GM19452 (cell line): Measurements from ENCODE around the gene ARHGEF35.
A peak's percentile ranks its signal among the peaks of the same experiment; 100 is the strongest.
"Not testable (repeated sequence)": the region's sequence is repeated elsewhere in the genome, so short reads cannot be mapped to it uniquely, and the experiment has no call there.

Source experiments
- ATAC-seq: cut with Tn5 transposase; IDR thresholded peaks from one replicate; pipeline ENCODE4 v1.9.1; 2021; ENCODE audit not compliant: unreplicated experiment

Gene ARHGEF35

DNA sequence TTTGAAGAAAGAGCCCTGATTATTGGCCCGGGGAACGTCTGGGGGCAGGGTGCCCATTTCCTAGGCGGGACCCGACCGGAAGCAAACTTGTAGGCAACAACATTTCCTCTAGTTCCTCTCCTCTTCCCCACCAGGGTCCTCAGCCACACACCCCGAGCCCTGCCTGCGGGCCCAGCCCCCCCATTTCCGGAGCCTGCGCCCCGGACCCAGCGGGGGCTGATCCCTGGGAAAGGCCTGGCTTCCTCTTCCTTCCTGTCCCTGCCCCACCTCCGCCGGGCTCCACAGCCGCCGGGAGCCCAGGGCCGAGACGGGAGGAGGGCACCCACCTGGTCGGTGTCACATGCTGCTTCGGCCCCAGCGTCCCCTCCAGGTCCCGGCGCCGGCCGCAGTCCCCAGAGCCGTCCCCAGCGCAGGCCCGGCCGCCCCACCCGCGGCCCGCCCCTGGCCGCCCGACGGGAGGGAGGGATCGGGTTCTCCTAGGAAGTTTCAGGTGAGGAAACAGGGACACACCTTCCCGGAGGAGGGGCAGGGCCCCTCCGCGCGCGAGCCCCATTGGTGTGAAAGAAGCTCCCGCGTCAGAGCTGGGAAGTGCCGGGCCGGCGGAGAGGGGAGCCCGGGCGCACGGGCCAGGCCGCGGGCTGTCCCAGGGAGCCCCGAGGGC lies at the start of gene ARHGEF35:
ARHGEF35 (minus strand) TSS at position 622 of the 661 bp plus-strand sequence. CDS start 7,450 bp downstream, outside the sequence.
- ATAC-seq, result peak; percentile 73

DNA sequence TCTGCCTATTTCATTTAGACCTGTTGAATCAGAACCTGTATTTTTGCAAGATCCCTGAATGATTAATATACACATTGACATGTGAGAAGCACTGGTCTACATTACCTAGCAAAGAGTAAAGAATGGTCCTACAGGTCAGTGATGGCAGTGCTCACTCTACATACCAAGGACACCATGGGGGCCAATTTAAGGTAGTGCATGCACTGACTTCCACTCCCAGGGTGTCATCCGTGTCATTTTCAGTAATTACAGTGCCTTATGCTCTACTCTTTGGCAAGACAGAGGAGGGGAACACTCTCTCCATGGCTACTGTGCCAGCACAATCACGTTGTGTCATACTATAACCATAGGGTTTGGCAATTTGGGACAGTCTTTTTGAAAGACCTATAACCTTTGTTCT lies 49.7 kb upstream of the ARHGEF35 start:
- ATAC-seq, result not testable (repeated sequence)

DNA sequence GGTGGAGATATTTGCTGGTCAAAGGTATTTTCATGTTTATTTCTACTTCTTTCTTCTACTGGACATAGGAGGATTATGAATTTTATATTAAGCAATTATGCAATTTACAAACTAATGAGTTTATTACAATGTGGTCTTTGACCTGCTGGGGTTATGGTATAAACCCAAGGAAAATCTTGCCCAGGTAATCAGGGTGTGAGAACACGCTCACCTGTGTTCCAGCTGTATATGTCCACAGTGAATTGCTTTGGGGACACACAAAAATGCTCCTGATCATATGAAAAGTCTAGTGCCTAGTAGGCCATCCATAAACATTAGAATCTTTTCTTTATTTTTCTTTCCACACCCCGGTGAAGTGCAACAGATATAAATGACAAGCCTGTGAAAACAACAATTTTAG lies 43.7 kb upstream of the ARHGEF35 start, which contains the start of gene OR2A42:
OR2A42 (minus strand) TSS at position 241 of the 400 bp plus-strand sequence. CDS start 6,762 bp downstream, outside the sequence.
- ATAC-seq, result not testable (repeated sequence)

DNA sequence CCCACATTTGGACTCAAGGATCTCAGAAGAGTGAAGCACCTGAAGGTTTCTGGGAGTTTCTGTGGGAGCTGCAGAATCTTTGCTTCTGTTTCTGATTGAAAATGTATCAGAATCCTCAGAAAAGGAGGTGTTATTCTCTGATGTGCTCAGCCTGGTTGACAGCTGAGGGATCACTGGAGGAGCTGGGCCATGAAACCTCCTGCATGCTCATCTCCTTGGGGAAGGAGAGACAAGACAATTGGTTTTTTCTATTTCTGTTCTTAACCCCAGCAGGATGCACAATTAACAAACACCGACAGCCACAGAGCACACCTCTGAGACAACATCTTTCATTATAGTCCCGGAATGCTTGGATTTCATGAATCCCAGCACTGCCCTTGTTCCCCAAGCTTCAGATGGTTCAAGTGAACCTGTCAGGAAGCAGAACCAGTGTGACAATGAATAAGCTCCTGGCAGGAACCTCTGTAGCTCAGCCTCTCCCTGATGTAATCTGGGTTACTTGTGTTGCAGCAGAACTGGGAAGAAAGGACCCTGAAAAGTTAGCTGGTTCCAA lies 43.0 kb upstream of the ARHGEF35 start:
- ATAC-seq, result not testable (repeated sequence)

DNA sequence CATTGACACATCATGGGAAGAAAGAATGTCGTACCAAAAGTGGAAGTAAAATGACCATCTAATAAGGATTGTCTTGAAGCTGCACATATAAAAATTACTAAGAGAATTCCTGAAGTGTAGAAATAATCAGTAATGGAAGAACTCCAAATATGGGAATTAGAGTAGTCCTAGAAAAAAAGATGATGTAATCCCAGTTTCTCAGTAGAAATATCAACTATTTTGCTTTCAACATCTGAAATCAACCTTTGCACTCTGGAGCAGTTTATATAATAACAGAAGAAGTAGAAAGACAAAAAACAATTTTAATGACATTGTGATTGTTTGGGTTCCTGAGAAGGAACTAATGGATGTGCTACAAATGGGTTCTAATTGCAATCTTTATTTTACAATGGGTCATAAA lies 37.4 kb upstream of the ARHGEF35 start:
- ATAC-seq, result not testable (repeated sequence)

DNA sequence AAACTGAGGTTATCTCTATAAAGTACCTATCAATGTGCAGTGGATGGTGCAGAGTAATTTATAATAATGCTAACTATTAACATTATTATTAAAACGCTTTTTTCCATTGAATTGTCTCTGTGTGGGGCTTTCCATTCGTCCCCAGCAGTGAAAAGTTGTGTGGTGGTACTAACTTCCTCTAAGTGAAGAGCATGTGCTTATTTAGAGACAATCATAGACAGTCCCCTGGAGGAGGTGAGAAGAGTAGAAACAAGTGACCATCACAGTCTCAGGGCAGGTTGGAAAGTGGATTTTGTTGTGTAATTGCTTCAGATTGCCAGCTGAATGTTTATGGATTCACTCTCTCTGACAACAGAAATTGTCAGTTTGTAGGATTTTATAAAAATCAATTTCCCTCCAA lies 35.4 kb upstream of the ARHGEF35 start:
- not testable (repeated sequence) for ATAC-seq

DNA sequence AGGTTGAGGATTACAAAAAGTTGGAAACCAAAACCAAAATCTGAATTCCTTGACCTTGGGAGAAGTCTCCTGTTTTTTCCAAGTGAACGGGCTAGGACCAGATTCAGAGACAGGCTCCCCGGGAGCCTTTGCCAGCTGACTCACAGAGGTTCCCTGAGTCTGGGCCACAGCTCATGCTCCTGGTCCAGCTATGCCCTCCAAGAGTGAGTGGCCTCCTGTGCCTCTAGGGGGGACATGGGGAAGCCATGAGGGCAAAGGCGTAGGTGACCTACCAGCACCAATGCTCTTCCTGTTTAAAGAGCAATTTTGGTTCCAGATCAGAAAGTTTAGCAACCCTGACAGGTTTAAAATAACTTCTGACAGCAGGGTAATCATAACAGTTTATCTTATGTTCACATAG lies 33.2 kb upstream of the ARHGEF35 start:
- not testable (repeated sequence) for ATAC-seq

DNA sequence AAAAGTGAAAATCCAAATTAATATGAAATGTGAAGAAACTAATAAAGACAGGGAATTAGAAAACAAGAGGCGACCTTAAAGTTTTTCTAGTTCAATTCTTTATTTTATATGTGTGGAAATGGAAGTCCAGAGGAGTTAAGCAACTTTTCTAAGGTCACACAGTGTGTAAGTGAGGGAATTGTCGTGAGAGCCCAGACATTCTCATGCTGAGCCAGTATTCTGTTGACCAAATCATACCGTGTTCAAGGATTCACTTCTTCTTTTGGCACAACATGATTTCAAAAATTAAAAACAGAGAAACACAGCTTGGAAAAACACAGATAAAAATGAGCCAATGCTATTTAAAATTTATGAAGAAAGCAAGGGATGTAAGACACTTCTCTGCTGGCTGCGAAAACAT lies 31.2 kb upstream of the ARHGEF35 start:
- ATAC-seq, result not testable (repeated sequence)

DNA sequence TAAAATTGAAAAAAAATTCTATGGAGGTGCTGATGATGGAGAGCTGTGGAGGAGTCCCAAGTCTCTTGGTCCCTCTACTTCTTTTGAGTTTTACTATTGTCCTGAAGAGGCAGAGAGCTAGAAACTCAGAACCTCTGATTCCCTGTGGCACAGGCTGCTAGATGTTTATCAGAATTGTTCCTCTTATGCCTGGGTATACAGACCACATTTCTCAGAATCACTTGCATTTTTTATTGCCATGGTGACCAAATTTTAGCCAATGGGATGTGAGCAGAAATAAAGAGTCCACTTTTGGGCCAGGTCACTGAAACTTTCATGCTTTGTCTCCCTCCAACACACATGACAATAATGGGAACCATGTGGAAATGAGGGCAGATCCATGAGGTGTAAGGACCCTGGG lies 28.0 kb upstream of the ARHGEF35 start:
- not testable (repeated sequence) for ATAC-seq

DNA sequence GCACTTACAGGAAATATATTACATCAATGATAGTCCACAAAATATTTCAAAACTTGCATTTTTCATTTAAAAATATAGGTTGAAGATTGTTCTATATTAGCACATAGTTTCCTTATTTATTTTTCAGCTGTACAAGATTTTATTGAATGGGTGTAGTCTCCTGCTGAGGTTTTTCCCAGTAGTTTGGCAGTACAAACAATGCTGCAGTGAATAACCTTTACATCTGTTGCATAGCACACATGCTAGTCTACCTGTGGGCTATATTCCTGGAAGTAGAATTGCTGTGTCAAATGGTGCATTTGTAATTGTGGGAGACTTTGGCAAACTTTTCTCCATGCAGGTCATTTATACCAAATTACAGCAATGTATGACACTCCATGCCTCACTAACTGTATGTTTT lies 24.9 kb upstream of the ARHGEF35 start:
- not testable (repeated sequence) for ATAC-seq

DNA sequence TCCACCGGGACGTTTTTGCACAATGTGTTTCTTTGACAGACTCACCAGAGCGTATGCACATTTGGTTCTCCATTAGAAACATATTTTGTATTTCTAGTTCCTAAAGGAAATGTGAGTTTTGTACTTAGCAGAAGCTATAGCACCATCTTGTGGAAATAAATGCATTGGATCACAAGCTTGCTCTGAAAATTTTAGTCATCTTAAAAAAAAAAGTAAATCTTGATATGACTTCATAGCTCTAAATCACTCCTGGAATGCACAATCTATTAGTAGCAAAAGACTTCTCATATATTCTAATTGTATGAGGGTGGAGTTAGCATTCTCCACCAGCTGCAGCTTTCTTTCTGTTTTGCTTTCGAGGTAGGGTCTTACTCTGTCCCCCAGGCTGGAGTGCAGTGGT lies 23.5 kb upstream of the ARHGEF35 start:
- ATAC-seq, result peak; percentile 57

DNA sequence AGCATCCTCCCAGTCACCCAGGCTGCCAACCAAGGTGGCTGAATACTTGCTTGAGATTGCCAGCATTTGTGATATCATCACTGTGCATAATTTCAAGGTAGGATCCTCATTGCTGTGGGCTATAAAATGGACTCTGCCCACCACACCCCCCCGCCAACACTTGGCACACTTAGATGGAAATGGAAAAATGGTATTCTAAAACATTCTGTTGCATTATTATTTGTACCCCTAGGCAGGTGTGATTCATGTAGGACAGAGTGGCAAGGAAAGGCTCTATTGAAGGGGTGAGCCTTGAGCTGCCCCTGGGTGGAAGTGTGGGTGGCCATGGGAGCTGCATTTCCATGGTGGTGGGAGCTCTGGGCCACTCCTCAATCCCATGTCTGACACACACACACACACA lies 22.9 kb upstream of the ARHGEF35 start:
- not testable (repeated sequence) for ATAC-seq

DNA sequence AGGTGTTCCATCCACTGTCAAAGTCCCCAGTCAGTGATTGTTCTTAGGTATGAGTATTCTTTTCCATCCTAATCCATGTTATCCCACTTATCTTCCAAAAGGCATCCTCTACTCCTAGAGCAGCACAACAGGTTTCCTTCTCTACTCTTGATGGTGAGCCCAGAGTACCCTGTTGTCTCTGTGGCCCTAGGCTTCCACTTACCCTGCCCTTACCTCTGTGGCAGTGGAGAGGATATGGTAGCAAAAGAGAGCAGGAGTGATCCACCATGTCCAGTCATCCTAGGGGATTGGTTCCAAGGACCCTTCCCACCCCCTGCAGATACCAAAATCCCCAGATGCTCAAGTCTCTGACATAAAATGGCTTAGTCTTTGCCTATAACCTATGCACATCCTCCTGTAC lies 21.6 kb upstream of the ARHGEF35 start:
- ATAC-seq, result not testable (repeated sequence)

DNA sequence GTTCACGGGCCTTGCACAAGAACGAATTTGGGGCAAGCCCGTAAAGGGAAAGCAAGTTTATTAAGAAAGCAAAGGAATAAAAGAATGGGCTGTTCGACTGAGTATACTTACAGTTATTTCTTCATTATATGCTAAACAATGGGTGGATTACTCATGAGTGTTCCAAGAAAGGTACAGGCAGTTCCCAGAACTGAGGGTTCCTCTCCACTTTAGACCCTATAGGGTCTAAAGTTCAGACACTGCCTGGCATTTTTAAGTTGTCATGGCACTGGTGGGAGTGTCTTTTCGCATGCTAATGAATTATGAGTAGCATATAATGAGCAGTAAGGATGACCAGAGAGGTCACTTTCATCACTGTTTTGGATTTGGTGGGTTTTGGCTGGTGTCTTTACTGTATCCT lies 9.7 kb upstream of the ARHGEF35 start:
- ATAC-seq, result not testable (repeated sequence)

DNA sequence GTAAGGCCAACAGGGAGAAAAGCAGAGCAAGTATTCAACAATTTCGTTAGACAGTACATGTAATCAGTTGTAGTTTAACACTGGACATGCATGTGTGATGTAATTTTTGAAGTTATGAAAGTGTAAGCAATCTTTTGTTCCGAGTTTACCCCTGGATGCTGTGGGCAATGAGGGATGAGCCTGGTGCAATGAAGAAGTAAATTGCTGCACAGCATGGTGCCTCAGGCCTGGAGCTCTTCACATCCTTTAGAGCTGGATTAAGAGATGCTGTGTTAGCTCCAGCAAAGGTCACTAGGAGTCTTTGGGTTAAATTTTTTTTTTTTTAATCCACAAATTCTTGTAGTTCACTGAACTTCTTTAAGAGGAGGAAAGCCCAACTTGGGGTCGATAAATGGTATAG lies 7.5 kb upstream of the ARHGEF35 start:
- not testable (repeated sequence) for ATAC-seq

DNA sequence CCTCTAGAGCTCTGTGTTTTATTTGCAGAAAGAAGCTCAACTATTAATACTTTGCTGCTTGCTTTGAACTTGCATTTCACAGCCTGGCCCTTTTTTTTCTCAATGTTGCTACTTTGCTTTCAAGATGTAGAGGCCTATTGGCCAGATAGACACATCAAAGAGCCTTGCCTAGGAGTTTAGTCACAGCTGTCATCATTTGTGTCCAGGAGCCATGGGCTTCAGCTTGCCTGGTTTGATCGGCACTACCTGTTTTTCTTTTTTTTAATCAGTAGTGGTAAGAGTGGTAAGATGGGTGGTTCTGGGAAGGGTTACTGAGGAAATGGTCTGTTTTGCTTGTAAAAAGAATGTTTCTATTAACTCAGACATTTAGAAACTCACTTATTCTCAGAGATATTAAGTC lies 6.3 kb upstream of the ARHGEF35 start:
- ATAC-seq, result peak; percentile 29

DNA sequence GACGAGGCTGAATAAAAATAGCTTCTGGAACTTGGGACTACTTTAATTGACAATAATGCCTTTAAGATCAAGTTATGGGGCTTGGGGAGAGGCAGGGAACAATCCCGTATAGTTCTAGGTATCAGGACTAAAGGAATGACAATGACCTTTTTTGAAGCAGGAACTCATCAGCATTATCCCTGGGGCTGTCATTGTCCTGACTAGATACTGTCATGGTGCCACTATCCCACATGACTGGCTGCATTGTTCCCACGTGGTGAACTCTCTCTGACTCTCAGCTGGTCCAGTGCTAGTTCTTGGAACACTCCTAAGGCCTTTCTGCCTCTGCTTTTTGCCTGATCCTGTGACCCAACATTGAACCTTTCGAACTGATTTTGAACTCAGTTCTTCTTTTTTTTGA lies 3.3 kb upstream of the ARHGEF35 start:
- not testable (repeated sequence) for ATAC-seq

DNA sequence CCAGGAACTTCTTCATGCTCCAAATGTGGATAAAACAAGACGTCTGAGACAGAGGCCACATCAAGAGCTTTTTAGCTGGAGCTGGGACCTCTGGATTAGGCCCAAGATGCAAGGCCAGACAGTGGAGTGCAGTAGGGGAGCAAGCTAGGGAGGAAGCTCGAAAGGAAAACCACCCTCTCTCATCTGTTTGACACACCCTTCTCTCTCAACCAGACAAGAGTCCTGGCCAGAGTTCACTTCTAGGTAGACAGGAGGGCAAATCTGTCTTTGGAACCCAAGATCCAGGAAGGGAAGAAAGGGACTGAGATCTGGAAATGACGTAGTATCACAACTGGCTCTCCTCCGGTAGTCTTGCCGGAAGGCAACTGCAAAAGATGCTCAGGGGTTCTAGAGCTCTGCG lies 1.2 kb downstream of the ARHGEF35 start:
- ATAC-seq, result not testable (repeated sequence)

DNA sequence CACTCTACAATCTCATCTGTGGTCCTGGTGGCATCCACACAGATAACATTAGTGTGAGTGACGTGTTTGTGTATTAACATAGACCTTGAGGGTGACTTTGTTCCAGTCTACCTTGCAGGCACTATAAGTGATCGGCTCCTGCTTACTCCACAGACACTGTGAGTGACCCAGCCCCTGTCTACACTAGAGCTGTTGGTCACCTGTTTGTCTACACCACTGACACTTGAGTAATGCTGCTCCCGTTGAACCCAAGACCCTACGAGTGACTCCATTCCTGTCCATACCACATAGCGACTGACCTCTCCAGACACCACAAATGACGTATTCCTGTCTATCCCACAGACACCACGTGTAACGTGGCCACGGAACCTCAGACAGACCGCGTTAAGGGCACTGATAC lies 1.9 kb downstream of the ARHGEF35 start:
- not testable (repeated sequence) for ATAC-seq

DNA sequence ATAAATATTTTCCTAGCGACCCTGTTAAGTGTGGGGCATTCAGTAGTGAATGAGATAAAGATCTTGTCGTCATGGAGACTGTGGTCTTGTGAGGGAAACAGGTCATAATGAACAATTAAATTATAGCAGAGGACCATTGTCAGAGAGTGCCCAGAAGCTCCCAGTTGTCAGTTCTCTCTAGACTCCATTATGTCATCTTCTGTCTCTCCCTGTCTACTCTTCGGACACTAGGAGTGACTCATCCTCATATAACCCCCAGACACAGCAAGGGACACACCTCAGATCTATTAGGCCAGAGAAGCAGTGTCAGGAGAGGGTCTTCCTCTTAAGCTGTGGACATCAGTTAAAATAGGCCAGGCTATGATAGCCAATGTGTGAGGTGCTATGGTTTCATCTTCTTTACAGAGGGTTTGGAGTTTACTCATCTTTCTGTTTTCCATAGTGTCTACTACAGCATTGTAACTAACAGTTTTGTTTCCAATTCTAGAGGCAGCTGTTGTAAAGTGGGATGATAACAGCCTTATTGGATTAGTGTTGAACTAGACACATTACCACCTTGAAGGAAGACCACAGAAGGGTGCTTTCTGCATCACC lies 7.0 kb downstream of the ARHGEF35 start:
- not testable (repeated sequence) for ATAC-seq

DNA sequence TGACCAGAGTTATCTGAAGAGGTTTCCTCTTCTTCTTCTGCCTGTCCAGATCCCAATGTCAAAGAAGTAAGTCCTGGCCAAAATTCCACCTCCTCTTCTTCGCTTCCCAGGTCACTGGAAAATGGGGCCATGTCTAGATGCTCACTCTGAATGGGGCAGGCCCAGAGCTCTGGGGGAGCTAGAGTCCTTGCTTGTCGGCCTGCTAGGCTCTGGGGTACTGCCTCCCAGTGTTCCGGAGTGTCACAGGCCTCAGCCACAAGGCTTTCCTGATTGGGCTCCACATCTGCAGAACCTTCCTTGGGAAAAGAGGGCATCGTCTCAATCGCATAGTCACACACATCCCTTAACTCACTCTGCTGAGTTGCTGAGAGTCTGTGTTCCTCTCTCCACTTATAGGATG lies 7.8 kb downstream of the ARHGEF35 start:
- not testable (repeated sequence) for ATAC-seq

DNA sequence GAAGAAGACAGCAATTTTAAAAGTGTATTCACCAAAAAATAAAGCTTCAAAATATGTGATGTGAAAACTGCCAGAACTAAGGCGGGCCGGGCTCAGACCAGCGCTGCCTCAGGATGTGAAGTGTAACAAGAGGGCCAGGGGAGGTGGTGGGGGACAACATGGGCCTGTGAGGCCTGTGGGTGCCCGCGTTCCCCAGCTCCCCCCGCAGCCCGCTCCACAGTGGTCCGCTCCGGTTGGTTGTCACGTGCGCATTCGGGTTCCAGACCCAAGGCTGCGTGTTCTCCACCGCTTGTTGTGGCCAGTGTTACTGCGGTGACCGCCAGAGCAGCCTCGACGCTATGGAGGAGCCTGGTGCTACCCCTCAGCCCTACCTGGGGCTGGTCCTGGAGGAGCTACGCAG lies 12.5 kb downstream of the ARHGEF35 start, which contains the start of gene CTAGE4:
CTAGE4 (plus strand) TSS at position 301 of the 400 bp plus-strand sequence; CDS start at position 339, 38 bp downstream.
- ATAC-seq, result not testable (repeated sequence)
